Astrocyte (in vitro differentiated cells and primary cell): ENCODE measurements around the gene ID1. TPM values are rescaled to one million over a fixed set of nuclear protein-coding genes. Genes with fewer than 3 reads are reported as not detected.

Experiments used
- DNase-seq: peaks from one replicate; pipeline ENCODE4 v3.0.0-alpha.2; 2010; ENCODE audit warnings: low read depth
- FAIRE-seq: peaks from 2 replicates; lab custom pipeline; 2011; peaks lifted over from hg19 to GRCh38; lab: Jason Lieb, UNC
- H2AFZ ChIP-seq: 2 replicates; pipeline ENCODE4 v1.6.0; 2012; ENCODE audit warnings: low read depth, low read length, inconsistent platforms
- H3K27ac ChIP-seq: 2 replicates; pipeline ENCODE4 v1.5.1; 2011; ENCODE audit warnings: low read depth, low read length, inconsistent platforms
- H3K27me3 ChIP-seq: 2 replicates; pipeline ENCODE4 v1.6.0; 2011; ENCODE audit warnings: low read length, inconsistent platforms; ENCODE audit not compliant: insufficient read depth
- H3K36me3 ChIP-seq: 2 replicates; pipeline ENCODE4 v1.5.1; 2011; ENCODE audit warnings: low read length, inconsistent platforms; ENCODE audit not compliant: insufficient read depth
- H3K4me1 ChIP-seq: 2 replicates; pipeline ENCODE4 v1.5.1; 2011; ENCODE audit warnings: low read length, inconsistent platforms; ENCODE audit not compliant: insufficient read depth
- H3K4me2 ChIP-seq: 2 replicates; pipeline ENCODE4 v1.6.0; 2012; ENCODE audit warnings: low read length, inconsistent platforms
- H3K4me3 ChIP-seq: 2 replicates; pipeline ENCODE4 v1.5.1; 2011; ENCODE audit warnings: low read depth, mild to moderate bottlenecking, low read length, inconsistent platforms; ENCODE audit not compliant: insufficient read depth
- H3K79me2 ChIP-seq: 2 replicates; pipeline ENCODE4 v1.6.0; 2012; ENCODE audit warnings: mild to moderate bottlenecking, low read length, inconsistent platforms; ENCODE audit not compliant: insufficient read depth
- H3K9ac ChIP-seq: 2 replicates; pipeline ENCODE4 v1.6.0; 2012; ENCODE audit warnings: mild to moderate bottlenecking, low read length, inconsistent platforms
- H3K9me3 ChIP-seq: 2 replicates; pipeline ENCODE4 v1.5.1; 2012; ENCODE audit warnings: low read depth, mild to moderate bottlenecking, low read length, inconsistent platforms; ENCODE audit not compliant: insufficient read depth
- H4K20me1 ChIP-seq: 2 replicates; pipeline ENCODE4 v1.6.0; 2012; ENCODE audit warnings: low read length, inconsistent platforms; ENCODE audit not compliant: insufficient read depth
- H3K27ac Mint-ChIP-seq: one replicate; pipeline ENCODE4 v1.8.0; 2021; ENCODE audit warnings: mild to moderate bottlenecking, mixed read lengths; ENCODE audit not compliant: unreplicated experiment
- H3K27me3 Mint-ChIP-seq: one replicate; pipeline ENCODE4 v1.8.0; 2021; ENCODE audit warnings: low read depth, mixed read lengths; ENCODE audit not compliant: unreplicated experiment
- H3K36me3 Mint-ChIP-seq: one replicate; pipeline ENCODE4 v1.8.0; 2021; ENCODE audit warnings: low read depth, mixed read lengths; ENCODE audit not compliant: unreplicated experiment
- H3K4me1 Mint-ChIP-seq: one replicate; pipeline ENCODE4 v1.8.0; 2021; ENCODE audit warnings: low read depth, mixed read lengths; ENCODE audit not compliant: unreplicated experiment
- H3K4me3 Mint-ChIP-seq: one replicate; pipeline ENCODE4 v1.8.0; 2021; ENCODE audit warnings: mild to moderate bottlenecking, moderate library complexity, mixed read lengths; ENCODE audit not compliant: unreplicated experiment
- H3K9me3 Mint-ChIP-seq: one replicate; pipeline ENCODE4 v1.8.0; 2021; ENCODE audit warnings: mild to moderate bottlenecking, mixed read lengths; ENCODE audit not compliant: unreplicated experiment
- EZH2 ChIP-seq: IDR thresholded peaks from 2 replicates; pipeline ENCODE4 v1.6.1; 2012; ENCODE audit warnings: mild to moderate bottlenecking, low read length, inconsistent platforms; ENCODE audit not compliant: insufficient read depth
- total RNA-seq: library from RNA; stranded (reverse); gene quantifications from 2 replicates; pipeline ENCODE4 v1.2.1, GENCODE V29; 2021
- TF ChIP-seq, protein P1 (sequence below): IDR thresholded peaks from 2 replicates; pipeline ENCODE4 v1.5.1; 2011; ENCODE audit warnings: low read depth, mild to moderate bottlenecking, inconsistent platforms, low read length, moderate library complexity; ENCODE audit not compliant: insufficient read depth

ID1 gene
- total RNA-seq, 1 donor from 2014 or later: 73.7 TPM

DNA sequence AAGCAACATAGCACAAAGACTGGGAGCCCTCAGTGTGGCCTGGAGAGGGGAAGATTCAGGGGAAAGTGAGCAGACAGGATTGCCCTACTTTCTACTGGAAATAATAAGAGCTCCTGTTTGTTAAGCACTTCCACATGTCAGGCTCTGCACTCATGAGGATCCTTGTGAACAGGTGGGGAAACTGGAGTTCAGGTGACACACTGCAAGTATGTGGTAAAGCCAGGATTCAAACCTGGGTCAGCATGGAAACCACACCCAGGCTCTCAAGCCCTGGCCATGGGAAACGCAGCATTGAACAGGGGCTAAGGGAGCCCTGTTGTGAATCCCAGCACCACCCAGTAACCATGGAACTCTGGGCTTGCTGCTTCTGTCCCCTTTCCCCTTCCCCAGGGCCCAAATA is 42.8 kb upstream of the ID1 start:
- Histone ChIP-seq H3K9me3 (no peaks in the 10 kb centered on the region), H3K36me3 (peaks cover 28% of the 10 kb centered on the region), H4K20me1 (peaks cover 15% of the 10 kb centered on the region), H3K4me2 (no peak overlapping the region), H3K79me2 (peaks cover 3% of the 10 kb centered on the region), H3K27me3 (no peaks in the 10 kb centered on the region), H3K27ac (peak overlapping the region; percentile 96), H3K9ac (peak overlapping the region; percentile 52), H2AFZ (no peak overlapping the region), H3K4me1 (peaks cover 53% of the 10 kb centered on the region), H3K4me3 (no peak overlapping the region)
- Mint-ChIP-seq H3K4me1 (peaks cover 46% of the 10 kb centered on the region), H3K36me3 (peaks cover 40% of the 10 kb centered on the region), H3K9me3 (no peaks in the 10 kb centered on the region), H3K4me3 (no peak overlapping the region), H3K27me3 (no peaks in the 10 kb centered on the region), H3K27ac (peak overlapping the region; percentile 96)
- FAIRE-seq (no peak), DNase-seq (no peak)
- no peak for TF ChIP-seq EZH2

DNA sequence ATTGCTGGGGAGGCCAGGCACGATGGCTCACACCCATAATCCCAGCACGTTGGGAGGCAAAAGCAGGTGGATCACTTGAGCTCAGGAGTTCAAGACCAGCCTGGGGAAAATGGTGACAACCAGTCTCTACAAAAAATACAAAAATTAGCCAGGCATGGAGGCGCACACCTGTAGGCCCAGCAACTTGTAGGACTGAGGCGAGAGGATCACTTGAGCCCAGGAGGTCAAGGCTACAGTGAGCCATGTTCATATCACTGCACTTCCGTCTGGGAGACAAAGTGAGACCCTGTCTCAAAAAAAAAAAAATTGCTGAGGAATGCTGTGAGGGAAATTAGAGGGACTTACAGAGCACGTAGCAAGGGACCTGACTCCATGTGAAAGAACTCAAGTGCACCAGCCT is 40.8 kb upstream of the ID1 start:
- Mint-ChIP-seq H3K27ac (no peak overlapping the region), H3K27me3 (no peaks in the 10 kb centered on the region), H3K36me3 (peaks cover 38% of the 10 kb centered on the region)

DNA sequence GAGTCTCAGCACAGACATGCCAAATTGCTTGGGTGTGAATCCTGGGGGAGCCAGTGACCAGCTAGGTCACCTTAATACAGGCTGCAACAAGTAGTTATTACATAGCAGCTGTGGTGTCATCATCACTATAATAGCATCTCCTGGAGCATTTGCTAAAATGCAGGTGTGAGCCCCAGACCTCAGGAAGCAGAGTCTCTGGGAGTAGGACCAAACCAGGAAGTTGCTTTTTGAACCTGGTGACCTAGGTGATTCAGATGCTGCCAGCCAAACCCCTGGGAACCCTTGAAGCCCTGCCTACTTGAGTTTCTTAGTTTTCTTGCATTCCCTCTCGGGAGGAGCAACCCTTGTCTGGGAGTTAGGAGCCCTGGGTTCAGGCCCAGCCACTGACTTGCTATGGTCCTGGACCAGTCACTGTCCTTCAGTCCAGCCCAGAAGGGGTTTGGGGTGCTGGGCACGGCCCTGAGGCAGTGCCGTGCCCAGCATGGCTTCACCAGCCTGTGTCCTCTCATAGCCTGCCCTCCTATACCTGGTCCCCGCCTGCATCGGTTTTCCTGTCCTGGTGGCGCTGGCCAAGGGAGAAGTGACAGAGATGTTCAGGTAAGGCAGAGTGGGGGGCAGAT is 39.3 kb upstream of the ID1 start:
- peaks cover 45% of the 10 kb centered on the region for H3K4me1 Mint-ChIP-seq
- Histone ChIP-seq H3K79me2 (peaks cover 3% of the 10 kb centered on the region), H3K4me3 (no peak overlapping the region), H3K27me3 (no peaks in the 10 kb centered on the region), H3K36me3 (peaks cover 16% of the 10 kb centered on the region), H3K9me3 (no peaks in the 10 kb centered on the region), H2AFZ (no peak overlapping the region), H4K20me1 (peaks cover 10% of the 10 kb centered on the region), H3K4me2 (no peak overlapping the region), H3K4me1 (peaks cover 66% of the 10 kb centered on the region), H3K9ac (no peak overlapping the region), H3K27ac (no peak overlapping the region)
- TF ChIP-seq, protein P1, sequence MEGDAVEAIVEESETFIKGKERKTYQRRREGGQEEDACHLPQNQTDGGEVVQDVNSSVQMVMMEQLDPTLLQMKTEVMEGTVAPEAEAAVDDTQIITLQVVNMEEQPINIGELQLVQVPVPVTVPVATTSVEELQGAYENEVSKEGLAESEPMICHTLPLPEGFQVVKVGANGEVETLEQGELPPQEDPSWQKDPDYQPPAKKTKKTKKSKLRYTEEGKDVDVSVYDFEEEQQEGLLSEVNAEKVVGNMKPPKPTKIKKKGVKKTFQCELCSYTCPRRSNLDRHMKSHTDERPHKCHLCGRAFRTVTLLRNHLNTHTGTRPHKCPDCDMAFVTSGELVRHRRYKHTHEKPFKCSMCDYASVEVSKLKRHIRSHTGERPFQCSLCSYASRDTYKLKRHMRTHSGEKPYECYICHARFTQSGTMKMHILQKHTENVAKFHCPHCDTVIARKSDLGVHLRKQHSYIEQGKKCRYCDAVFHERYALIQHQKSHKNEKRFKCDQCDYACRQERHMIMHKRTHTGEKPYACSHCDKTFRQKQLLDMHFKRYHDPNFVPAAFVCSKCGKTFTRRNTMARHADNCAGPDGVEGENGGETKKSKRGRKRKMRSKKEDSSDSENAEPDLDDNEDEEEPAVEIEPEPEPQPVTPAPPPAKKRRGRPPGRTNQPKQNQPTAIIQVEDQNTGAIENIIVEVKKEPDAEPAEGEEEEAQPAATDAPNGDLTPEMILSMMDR: no peak
- no peak for TF ChIP-seq EZH2
- DNase-seq (no peak), FAIRE-seq (no peak)
- no peak overlapping the region for H3K4me3 Mint-ChIP-seq
- H3K36me3 Mint-ChIP-seq: peaks cover 30% of the 10 kb centered on the region
- H3K27me3 Mint-ChIP-seq: no peaks in the 10 kb centered on the region
- no peaks in the 10 kb centered on the region for H3K9me3 Mint-ChIP-seq
- H3K27ac Mint-ChIP-seq: no peak overlapping the region

More for the DNA sequence above, 40.8 kb upstream of the ID1 start:
- peaks cover 54% of the 10 kb centered on the region for H3K4me1 Mint-ChIP-seq
- no peak overlapping the region for H3K4me3 Mint-ChIP-seq
- H3K4me2 ChIP-seq: no peak overlapping the region
- no peak overlapping the region for H3K27ac ChIP-seq
- no peak for FAIRE-seq
- no peak overlapping the region for H2AFZ ChIP-seq
- H3K9ac ChIP-seq: no peak overlapping the region
- peaks cover 66% of the 10 kb centered on the region for H3K4me1 ChIP-seq
- no peak for TF ChIP-seq EZH2
- TF ChIP-seq, protein P1: no peak
- peaks cover 16% of the 10 kb centered on the region for H4K20me1 ChIP-seq
- H3K79me2 ChIP-seq: peaks cover 3% of the 10 kb centered on the region
- H3K36me3 ChIP-seq: peaks cover 21% of the 10 kb centered on the region
- no peaks in the 10 kb centered on the region for H3K9me3 ChIP-seq
- no peaks in the 10 kb centered on the region for H3K9me3 Mint-ChIP-seq
- no peak for DNase-seq
- H3K4me3 ChIP-seq: no peak overlapping the region
- H3K27me3 ChIP-seq: no peaks in the 10 kb centered on the region
